SIG-M5 (cell line): ENCODE data around the gene SESN2.
"Not testable (repeated sequence)": the region's sequence is repeated elsewhere in the genome, so short reads cannot be mapped to it uniquely, and the experiment has no call there.

Experiments used
- DNase-seq: peaks from one replicate; lab custom pipeline; 2025; lab: John Stamatoyannopoulos, UW

SESN2 gene

DNA sequence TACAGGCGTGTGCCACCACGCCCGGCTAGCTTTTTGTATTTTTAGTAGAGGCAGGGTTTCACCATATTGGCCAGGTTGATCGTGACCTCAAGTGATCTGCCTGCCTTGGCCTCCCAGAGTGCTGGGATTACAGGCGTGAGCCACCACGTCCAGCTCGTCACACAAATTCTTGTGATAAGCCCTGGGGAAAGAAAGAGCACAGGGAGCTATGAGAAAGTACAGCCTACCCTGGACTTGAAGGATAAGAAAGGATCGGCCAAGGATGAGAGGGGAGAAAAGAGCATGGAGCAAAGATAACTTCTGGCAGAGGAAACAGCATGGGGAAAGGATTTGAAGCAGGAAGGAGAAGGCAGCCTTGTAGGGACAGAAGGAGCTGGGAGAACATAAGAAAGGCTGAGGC, 29.2 kb downstream of the SESN2 start:
- DNase-seq: no peak

DNA sequence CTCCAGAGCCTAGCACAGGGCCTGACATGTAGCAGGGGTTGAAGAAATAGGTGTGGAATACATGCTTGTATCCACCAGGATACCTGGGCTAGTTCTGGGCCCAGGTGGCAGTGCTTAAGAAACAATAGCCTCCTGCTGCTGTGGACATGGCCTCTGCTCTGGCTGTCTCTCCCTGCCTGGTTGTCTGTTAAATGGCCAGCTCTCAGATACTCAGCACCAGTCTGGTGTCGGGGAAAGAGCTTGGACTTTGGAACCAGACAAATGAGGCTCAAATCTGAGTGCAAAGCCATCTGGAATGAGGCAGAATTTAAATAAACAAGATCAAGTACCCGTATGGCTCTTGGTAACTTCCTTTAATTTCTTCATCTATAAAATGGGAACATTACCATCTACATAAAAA, 31.5 kb downstream of the SESN2 start:
- DNase-seq: no peak

DNA sequence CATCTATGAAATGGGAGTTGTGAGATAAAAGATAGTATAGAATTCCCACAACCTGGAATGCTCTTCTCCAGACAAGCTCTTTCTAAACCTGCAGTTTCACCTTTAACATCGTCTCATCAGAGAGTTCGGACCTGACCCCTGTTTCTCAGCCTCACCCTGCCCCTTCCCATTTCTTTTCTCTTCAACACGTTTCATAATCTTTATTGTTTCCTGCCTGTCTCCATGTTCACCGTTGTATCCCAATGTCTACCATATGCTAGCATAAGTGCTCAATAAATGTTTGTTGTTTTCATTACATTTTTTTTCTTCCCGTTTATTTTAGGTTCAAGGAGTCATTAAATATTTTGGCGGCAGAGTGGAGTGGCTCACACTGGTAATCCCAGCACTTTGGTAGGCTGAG, 32.4 kb downstream of the SESN2 start:
- DNase-seq: no peak

DNA sequence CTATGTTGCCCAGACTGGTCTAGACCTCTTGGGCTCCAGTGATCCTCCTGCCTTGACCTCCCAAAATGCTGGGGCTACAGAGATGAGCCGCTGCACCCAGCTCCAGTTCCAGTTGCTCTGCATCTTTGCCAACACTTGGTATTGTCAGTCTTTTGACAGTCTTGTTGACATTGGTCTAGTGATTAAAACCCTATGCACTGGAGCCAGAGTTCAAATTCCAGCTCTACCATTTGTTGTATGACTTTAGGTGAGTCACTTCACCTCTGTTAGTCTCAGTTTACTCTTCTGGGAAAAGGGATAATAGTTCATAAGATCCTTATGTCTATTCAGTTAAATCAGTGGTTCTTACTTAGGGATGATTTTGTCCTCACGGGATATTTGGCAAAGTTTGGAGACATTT, 36.6 kb downstream of the SESN2 start:
- DNase-seq: no peak

DNA sequence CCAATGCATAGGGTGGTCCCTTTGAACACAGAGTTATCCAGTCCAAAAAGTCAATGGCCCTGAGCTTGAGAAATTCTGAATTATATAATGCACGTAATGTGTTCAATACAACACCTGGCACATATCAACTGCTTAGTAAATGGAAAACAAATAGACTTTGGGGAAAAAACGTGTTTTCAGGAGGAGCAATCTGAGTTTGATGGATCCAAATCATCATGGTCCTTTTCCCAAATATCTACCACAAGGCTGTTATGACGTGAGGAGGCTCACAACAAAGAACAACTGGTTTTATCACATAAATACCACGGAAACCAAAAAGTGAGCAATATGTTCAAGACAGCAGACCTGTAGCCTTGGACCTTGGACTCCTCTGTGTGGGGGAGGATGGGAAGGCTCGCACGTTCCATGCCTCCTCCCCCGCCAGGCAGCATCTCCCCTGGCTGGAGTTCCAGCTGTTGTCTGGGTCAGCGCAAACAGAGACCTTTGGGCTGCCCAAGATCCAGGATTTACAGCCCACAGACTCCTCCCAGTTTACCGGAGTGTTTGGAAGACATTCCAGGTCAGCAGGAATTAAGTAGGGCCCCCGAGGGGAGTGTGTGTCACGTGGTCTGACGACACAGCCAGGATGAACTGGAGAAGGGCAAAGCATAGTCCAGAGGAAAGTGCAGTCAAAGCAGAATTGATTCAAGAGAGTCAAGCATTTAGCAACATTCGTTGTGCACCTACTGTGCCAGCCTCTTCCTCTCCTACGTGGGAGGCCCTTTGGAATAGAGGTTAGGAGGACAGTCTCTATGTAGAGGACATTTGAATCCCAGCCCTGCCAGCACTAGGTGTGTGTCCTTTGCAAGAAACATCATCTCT, 37.3 kb downstream of the SESN2 start:
- DNase-seq: no peak

DNA sequence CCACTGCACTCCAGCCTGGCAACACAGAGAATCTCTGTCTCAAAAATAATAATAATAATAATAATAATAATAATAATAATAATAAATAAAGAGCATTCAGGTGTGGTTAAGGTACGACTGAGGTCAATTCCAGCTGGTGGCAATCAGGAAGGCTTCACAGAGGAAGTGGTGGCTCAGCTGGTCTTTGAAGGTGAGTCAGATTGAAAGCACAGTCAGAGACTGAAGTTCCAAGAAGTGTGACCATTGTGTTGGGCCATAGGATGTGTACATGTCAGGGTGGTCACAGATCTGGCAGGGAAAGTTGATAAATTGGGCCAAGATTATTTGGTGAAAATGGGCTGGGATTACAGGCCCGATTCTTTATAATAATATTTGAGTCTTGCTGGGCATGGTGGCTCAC, 38.5 kb downstream of the SESN2 start:
- no peak for DNase-seq

DNA sequence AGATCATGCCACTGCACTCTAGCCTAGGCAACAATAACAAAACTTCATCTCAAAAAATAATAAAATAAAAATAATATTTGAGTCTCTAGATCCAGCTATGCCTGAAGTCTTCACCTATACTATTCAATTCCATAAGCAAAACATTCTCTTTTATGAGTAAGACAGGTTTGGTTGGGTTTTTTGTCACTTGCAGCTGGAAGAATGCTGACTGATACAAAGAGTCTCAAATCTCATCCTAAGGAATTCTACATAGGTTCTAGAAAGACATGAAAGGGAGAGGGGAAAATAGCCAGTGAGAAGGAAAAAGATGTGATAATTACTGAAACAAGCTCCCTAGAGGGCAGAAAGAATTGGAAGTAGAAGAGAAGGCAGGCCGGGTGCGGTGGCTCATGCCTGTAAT, 39.1 kb downstream of the SESN2 start:
- DNase-seq: no peak

DNA sequence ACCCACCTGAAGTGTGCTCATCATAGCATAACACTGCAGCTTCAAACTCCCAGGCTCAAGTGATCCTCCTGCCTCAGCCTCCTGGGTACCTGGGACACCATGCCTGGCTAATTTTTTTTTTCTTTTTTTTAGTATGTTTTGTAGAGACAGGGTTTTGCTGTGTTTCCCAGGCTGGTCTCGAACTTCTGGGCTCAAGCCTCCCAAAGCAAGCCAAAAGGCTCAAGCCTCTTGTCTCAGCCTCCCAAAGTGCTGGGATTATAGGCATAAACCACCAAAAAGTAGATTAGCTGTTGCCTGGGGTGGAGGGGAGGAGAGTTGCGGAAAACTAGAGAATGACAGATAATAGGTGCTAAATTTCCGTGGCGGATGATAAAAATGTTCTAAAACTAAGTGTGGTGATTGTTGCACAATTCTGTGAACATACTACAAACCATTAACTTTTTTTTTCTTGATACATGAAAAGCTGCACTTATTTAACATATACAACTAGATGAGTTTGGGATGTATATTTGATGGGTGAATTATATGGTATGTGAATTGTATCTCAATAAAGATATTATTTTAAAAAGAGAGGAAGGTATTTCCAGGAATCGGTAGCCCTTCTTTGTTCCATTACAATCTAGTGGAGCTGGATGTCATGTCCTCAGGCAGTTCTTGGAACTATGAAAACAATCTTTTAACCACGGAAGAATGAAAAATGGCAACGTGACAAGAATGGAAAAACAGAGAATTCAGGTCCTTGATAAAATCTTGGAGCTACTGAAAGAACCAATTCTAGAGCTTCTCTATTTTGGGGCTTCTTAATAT, 42.3 kb downstream of the SESN2 start:
- DNase-seq: no peak

DNA sequence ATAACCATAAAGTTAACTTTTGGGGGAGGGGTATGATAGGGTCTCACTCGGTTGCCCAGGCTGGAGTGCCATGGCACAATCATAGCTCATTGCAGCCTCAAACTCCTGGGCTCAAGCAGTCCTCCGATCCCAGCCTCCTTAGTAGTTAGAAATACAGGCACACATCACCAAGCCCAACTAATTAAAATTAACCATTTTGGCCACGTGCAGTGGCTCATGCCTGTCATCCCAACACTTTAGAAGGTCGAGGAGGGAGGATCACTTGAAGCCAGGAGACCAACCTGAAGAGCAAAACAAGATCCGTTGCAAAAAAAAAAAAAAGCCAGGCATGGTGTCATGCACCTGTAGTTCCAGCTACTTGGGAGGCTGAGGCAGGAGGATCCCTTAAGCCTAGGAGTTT, 42.9 kb downstream of the SESN2 start:
- no peak for DNase-seq

DNA sequence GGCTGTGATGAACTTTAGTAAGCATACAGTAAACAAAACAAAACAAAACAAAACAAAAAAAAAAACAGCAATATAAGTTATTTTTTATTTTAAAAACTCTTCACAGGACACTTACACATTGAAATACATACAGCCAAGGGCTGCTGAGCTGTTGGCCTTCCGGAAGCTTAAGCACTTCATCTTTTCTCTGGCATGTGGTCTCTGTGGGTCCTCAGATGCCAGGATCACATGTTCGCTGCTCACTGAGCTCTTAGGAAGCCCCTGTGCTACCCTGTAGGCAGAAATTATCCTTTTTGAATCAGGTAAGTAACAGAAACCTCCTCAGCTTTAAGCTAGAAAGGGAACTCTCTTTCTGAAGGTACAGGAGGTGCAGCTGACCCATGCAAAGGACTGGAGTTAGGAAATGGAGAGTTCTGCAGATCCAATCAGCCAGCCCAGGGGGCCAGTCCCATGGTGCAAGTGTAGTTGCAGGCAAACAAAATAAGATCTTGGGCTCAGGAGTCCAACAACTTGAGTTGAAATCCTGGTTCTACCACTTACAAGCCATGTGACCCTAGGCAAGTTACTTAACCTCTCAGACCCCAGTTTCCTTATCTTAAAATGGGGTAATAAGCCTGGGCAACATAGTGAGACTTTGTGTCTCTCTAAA, 47.1 kb downstream of the SESN2 start:
- DNase-seq: no peak

DNA sequence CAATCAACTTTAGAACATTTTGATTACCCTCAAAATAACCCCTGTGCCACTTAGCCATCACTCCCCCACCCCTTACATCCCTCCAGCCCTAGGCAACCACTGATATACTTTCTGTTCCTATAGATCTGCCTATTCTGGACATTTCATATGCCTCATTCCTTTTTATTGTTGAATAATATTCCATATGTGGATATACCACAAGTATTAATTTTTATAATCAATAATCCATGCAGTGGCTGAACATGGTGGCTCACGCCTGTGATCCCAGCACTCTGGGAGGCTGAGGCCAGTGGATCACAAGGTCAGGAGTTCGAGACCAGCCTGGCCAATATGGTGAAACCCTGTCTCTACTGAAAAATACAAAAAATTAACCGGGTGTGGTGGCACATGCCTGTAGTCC, 49.4 kb downstream of the SESN2 start:
- no peak for DNase-seq

DNA sequence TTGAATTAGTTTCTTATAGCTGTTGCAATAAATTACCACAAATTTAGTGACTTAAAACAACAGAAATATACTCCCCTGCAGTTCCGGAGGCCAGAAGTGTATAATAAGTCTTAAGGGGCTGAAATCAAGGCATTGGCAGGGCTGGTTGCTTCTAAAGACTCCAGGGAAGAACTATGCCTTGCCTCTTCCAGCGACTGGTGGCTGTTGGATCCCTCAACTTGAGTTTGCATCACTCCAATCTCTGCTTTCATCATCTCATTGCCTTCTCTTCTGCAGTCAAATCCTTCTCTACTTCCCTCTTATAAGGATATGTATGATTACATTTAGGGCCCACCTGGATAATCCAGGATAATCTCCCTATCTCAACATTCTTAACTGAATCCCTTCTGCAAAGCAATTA, 50.4 kb downstream of the SESN2 start:
- no peak for DNase-seq

DNA sequence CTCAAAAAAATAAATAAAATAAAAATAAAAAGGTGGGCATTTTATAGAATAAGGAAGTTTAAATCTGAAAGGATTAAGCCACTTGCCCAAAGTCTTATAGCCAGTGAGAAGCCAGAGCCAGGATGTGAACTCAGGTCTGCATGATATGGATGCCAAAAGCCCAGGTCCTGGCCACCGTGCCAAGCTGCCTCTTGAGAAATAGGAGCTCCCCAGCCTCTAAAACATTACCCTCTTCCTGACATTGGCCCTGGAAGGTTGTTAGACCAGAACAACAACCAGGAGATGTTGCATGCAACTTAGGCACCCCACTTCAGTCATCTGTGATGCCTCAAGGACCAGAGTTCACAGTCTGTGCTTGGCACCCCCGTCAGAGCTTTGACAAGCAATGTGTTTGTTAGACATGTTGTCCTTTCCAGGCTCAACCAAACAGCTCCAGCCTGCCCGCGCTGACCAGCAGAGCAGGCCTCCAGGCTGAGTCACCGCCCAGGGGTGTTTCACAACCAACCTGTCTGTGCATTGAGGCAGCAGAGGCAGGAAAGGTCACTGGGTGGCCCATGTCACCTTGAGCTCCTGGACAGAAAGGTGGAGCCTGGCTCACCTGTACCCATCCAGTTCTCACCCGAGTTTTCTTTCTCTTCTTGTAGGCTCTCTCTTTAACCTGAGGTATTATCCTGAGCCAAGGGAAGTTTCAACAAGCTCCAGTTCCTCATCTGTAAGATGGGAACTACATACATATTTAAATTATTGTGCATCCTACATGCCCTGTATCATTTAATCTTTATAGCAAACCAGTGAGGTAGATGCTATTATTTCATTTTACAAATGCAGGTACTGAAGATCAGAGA, 54.6 kb downstream of the SESN2 start:
- no peak for DNase-seq

DNA sequence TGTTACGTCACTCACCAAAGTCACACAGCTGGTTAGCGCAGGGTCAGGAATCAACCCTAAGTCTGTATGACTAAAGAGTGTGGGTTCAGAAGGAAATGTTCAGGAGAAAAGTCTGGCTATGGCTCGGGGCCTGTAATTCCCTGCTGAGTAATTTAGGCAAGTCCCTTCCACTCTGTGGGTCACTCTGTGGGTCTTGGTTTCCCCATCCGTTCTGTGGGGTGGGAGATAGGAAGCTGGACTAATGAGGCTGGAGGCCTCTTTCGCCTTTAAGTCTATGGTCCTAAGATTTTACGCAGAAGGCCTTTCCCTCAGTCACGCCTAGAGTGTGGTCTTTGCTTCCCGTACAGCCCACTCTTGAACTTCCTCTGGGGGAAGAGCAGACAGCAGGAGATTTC, 55.2 kb downstream of the SESN2 start:
- DNase-seq: no peak

DNA sequence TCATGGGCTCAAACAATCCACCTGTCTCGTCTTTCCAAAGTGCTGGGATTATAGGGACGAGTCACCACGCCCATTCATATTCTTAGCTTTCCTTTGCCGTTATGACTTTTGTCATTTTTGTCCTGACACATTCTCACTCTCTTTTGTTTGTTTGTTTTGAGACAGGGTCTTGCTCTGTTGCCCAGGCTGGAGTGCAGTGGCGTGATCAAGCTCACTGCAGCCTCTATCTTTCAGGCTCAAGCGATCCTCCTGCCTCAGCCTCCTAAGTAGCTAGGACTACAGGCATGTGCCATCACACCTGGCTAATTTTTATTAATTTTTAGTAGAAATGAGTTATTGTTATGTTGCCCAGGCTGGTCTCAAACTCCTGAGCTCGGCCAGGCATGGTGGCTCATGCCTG, 57.7 kb downstream of the SESN2 start:
- no peak for DNase-seq

DNA sequence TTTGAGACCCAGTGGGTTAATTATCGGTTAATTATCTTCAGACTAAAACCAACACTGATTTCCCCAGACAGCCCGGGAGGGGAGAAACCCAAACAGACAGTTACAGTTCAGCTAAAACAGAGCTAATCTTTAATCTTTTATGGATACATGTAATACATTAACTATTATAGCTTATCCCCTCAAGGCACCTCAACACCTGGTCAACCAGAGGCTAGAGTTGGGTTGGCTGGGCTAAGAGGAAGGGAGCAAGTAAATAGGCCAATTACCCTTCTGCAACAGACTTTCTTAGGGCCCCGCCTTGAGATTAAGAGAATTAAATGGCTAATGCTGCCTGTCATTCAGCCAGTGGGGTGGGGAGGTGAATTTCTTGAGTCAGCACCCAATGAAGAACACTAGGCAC, 62.9 kb downstream of the SESN2 start:
- no peak for DNase-seq

DNA sequence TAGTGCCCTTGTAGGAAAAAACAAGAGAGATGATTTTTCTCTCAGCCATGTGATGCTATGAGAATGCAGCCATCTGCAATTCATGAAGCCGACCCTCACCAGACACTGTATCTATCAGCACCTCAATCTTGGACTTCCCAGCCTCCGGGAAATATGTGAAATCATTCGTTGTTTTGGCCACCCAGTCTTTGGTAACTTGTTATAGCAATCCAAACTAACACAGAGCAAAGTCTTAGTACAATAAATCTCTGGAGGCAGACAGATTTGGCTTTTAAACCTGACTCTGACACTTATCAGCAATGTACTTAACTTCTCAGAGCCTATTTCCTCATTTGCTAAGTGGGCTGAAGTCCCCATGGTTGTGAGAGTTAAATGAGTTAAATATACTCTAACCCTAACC, 64.4 kb downstream of the SESN2 start:
- DNase-seq: no peak

DNA sequence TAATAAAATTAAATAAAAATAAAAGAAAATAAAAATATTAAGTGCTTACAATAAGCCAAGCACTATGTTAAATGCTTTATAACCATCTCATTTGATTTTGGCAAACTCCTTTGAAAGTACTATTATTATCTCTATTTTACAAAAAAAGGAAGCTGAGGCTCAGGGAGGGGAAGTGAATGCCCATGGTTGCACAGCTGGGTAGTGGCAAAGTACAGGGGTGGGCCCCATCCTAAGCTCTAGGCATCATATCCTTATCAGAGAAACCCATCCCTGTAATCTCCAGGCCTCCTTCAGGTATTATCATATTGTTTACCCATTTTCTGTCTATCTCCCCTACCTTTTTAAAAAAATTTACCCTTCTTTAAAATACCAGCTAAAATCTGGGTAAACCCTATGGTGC, 67.2 kb downstream of the SESN2 start:
- peak; percentile 39 for DNase-seq

DNA sequence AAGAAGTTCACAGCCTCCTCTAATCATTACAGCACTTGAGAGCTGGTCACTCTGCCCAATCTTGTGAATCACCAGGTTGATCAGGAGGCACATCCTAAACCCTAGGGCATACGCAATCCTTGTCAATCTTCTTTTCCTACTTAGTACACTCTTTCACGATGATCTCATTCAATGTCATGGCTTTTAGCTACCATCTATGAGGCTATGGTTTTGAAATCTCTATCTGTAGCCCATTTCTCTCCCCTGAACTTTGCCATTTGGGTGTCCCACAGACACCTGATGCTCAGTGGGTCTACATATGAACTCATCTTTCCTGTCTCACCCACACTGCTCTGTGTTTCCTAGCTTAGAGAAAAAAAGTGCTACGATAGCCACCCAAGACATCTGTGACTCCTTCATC, 67.7 kb downstream of the SESN2 start:
- DNase-seq: peak; percentile 4

DNA sequence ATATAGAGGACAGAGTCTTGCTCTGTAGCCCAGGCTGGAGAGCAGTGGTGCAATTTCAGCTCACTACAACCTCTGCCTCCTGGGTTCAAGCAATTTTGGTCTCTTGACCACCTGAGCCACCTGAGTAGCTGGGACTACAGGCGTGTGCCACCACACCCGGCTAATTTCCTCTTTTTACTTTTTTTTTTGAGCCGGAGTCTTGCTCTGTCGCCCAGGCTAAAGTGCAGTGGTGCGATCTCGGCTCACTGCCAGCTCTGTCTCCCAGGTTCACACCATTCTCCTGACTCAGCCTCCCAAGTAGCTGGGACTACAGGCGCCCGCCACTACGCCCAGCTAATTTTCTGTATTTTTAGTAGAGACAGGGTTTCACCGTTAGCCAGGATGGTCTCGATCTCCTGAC, 68.1 kb downstream of the SESN2 start:
- not testable (repeated sequence) for DNase-seq

DNA sequence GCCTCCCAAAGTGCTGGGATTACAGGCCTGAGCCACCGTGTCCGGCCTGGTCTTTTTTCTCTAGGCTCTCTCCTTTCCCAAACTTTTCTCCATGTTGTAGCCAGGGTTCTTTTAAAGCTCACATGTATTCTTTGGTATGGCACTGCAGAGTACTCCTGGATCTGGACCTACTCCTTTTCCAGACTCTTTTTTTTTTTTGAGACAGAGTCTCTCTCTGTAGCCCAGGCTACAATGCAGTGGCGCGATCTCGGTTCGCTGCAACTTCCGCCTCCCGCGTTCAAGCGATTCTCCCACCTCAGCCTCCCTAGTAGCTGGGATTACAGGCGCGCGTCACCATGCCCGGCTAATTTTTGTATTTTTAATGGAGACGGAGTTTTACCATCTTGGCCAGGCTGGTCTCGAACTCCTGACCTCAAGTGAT, 68.9 kb downstream of the SESN2 start:
- DNase-seq: no peak
